DND-41 (cell line): ENCODE results near the gene SPINDOC.
"Not testable (repeated sequence)": the region's sequence is repeated elsewhere in the genome, so short reads cannot be mapped to it uniquely, and the experiment has no call there.

Experiments used
- ATAC-seq: fragments of 200-7000 bp; cut with Tn5 transposase; 3 replicates; pipeline ENCODE4 v1.9.1; 2021; ENCODE audit warnings: low read depth; ENCODE audit not compliant: insufficient read depth
- DNase-seq: peaks from one replicate; pipeline ENCODE4 v3.0.0-alpha.2; 2020
- H2AFZ ChIP-seq: 2 replicates; pipeline ENCODE4 v1.6.0; 2012; ENCODE audit warnings: low read depth, low read length
- H3K27ac ChIP-seq: 2 replicates; pipeline ENCODE4 v1.5.1; 2012; ENCODE audit warnings: low read length, inconsistent platforms
- H3K27me3 ChIP-seq: fragments of 200-600 bp; sonication (generic); 2 replicates; pipeline ENCODE4 v1.6.0; 2012; ENCODE audit warnings: low read length, mild to moderate bottlenecking, inconsistent platforms; ENCODE audit not compliant: insufficient read depth, poor library complexity
- H3K36me3 ChIP-seq: 2 replicates; pipeline ENCODE4 v1.5.1; 2012; ENCODE audit warnings: low read length, inconsistent platforms; ENCODE audit not compliant: insufficient read depth
- H3K4me1 ChIP-seq: 2 replicates; pipeline ENCODE4 v1.5.1; 2012; ENCODE audit warnings: mild to moderate bottlenecking, low read length; ENCODE audit not compliant: insufficient read depth
- H3K4me2 ChIP-seq: 2 replicates; pipeline ENCODE4 v1.6.0; 2012; ENCODE audit warnings: mild to moderate bottlenecking, moderate library complexity, low read length, inconsistent platforms; ENCODE audit not compliant: insufficient read depth
- H3K4me3 ChIP-seq, 2 experiments: fragments of 200-600 bp in 1 of 2; shearing (Covaris generic) in 1 of 2; 2 replicates each; pipeline ENCODE4 v1.5.1; 2012 to 2016; ENCODE audit warnings: inconsistent platforms in 2 of 2, low read length in 2 of 2, mild to moderate bottlenecking in 2 of 2, low read depth in 1 of 2, moderate library complexity in 1 of 2
- H3K79me2 ChIP-seq: 2 replicates; pipeline ENCODE4 v1.6.0; 2012; ENCODE audit warnings: low read length, inconsistent platforms; ENCODE audit not compliant: insufficient read depth
- H3K9ac ChIP-seq: 2 replicates; pipeline ENCODE4 v1.6.0; 2012; ENCODE audit warnings: low read depth, mild to moderate bottlenecking, inconsistent platforms, low read length, moderate library complexity
- H3K9me3 ChIP-seq: 2 replicates; pipeline ENCODE4 v1.5.1; 2012; ENCODE audit warnings: low read length, moderate library complexity, mild to moderate bottlenecking, inconsistent platforms; ENCODE audit not compliant: insufficient read depth, severe bottlenecking
- H4K20me1 ChIP-seq: 2 replicates; pipeline ENCODE4 v1.6.0; 2012; ENCODE audit warnings: low read length; ENCODE audit not compliant: insufficient read depth
- CTCF ChIP-seq: IDR thresholded peaks from 2 replicates; pipeline ENCODE4 v1.5.1; 2012; ENCODE audit warnings: borderline replicate concordance, low read length, moderate library complexity, mild to moderate bottlenecking; ENCODE audit not compliant: poor library complexity, severe bottlenecking; ENCODE audit errors: extremely low read depth
- EZH2 ChIP-seq: IDR thresholded peaks from 3 replicates; pipeline ENCODE4 v1.6.1; 2012; ENCODE audit warnings: borderline replicate concordance, low read depth, mild to moderate bottlenecking, moderate library complexity, low read length, inconsistent platforms; ENCODE audit not compliant: severe bottlenecking

SPINDOC gene

GRCh38 chr11:63804259-63804658, 9.0 kb upstream of the SPINDOC start:
- Histone ChIP-seq H3K79me2 (no peaks in the 10 kb centered on the region), H3K9ac (no peak overlapping the region), H3K27me3 (no peaks in the 10 kb centered on the region), H2AFZ (no peak overlapping the region), H3K36me3 (no peaks in the 10 kb centered on the region), H3K9me3 (no peaks in the 10 kb centered on the region), H3K27ac (no peak overlapping the region), H3K4me3 (no peak overlapping the region), H3K4me2 (no peak overlapping the region), H4K20me1 (no peaks in the 10 kb centered on the region), H3K4me1 (no peaks in the 10 kb centered on the region)
- ATAC-seq: no peak
- DNase-seq: no peak
- TF ChIP-seq CTCF (no peak), EZH2 (no peak)

- Histone ChIP-seq H3K4me3 (no peak overlapping the region), H4K20me1 (no peaks in the 10 kb centered on the region), H2AFZ (no peak overlapping the region), H3K27ac (no peak overlapping the region), H3K9me3 (no peaks in the 10 kb centered on the region), H3K4me1 (no peaks in the 10 kb centered on the region), H3K4me2 (no peak overlapping the region), H3K9ac (no peak overlapping the region), H3K36me3 (no peaks in the 10 kb centered on the region), H3K27me3 (no peaks in the 10 kb centered on the region), H3K79me2 (no peaks in the 10 kb centered on the region)
- TF ChIP-seq EZH2: no peak
- TF ChIP-seq CTCF: no peak
- DNase-seq (no peak), ATAC-seq (no peak)
Observed at GRCh38 chr11:63805844-63806415, 7.3 kb upstream of the SPINDOC start.

- Histone ChIP-seq H4K20me1 (peaks cover 12% of the 10 kb centered on the region; the same call in 1 of the 2 replicates), H3K79me2 (peaks cover 20% of the 10 kb centered on the region), H3K4me1 (peaks cover 23% of the 10 kb centered on the region)
- not testable (repeated sequence) for H3K4me2 ChIP-seq, H3K9me3 ChIP-seq, H3K27ac ChIP-seq, H2AFZ ChIP-seq, H3K9ac ChIP-seq, H3K27me3 ChIP-seq, DNase-seq, H3K4me3 ChIP-seq, H3K36me3 ChIP-seq, ATAC-seq
Observed at GRCh38 chr11:63810383-63810782, 2.9 kb upstream of the SPINDOC start.

- Histone ChIP-seq H3K36me3 (peaks cover 18% of the 10 kb centered on the region), H3K27me3 (no peaks in the 10 kb centered on the region), H4K20me1 (peaks cover 22% of the 10 kb centered on the region), H3K4me2 (no peak overlapping the region), H3K4me3 (no peak overlapping the region), H3K9me3 (no peaks in the 10 kb centered on the region), H3K27ac (no peak overlapping the region), H2AFZ (no peak overlapping the region), H3K4me1 (peaks cover 33% of the 10 kb centered on the region), H3K9ac (no peak overlapping the region), H3K79me2 (peaks cover 31% of the 10 kb centered on the region)
- DNase-seq (no peak), ATAC-seq (no peak)
- TF ChIP-seq CTCF (no peak), EZH2 (no peak)
Observed at GRCh38 chr11:63811522-63811921, 1.7 kb upstream of the SPINDOC start.
